Middle frontal gyrus (tissue), 1 donor: ENCODE data around the gene ADCK1.
"Not testable (repeated sequence)": the region's sequence is repeated elsewhere in the genome, so short reads cannot be mapped to it uniquely, and the experiment has no call there.

Source experiments
- DNase-seq: peaks from one replicate; pipeline ENCODE4 v3.0.0-alpha.2; 2015; ENCODE audit warnings: low spot score; ENCODE audit errors: extremely low spot score

The ADCK1 gene

GRCh38 chr14:77799863-77800730, at the start of gene ADCK1:
Gene ADCK1 (plus strand): TSS chr14:77800109. CDS start chr14:77818979, 18,870 bp downstream.
- peak; percentile 80 for DNase-seq

- no peak for DNase-seq
These were observed 47.6 kb upstream of the ADCK1 start for GRCh38 chr14:77752266-77752665.

GRCh38 chr14:77752799-77753516, 47.0 kb upstream of the ADCK1 start:
- no peak for DNase-seq

GRCh38 chr14:77760381-77761204, 39.3 kb upstream of the ADCK1 start, which contains the start of gene SNW1:
Gene SNW1 (minus strand): TSS chr14:77761156. CDS start chr14:77761127, 29 bp downstream.
- DNase-seq = peak; percentile 6

GRCh38 chr14:77761205-77761931, 38.5 kb upstream of the ADCK1 start:
- peak; percentile 95 for DNase-seq

GRCh38 chr14:77763316-77763715, 36.6 kb upstream of the ADCK1 start:
- no peak for DNase-seq

- DNase-seq = no peak
These were observed 35.9 kb upstream of the ADCK1 start for GRCh38 chr14:77763978-77764377.

- not testable (repeated sequence) for DNase-seq
These were observed 31.4 kb upstream of the ADCK1 start for GRCh38 chr14:77768442-77769069.

- DNase-seq = not testable (repeated sequence)
These were observed 25.9 kb upstream of the ADCK1 start for GRCh38 chr14:77773966-77774365.

GRCh38 chr14:77782202-77782601, 17.7 kb upstream of the ADCK1 start:
- DNase-seq = no peak

- no peak for DNase-seq
These were observed 13.8 kb upstream of the ADCK1 start for GRCh38 chr14:77786148-77786547.

- DNase-seq = no peak
These were observed 9.2 kb upstream of the ADCK1 start for GRCh38 chr14:77790566-77791224.

GRCh38 chr14:77791225-77791600, 8.7 kb upstream of the ADCK1 start:
- DNase-seq = no peak

- DNase-seq = not testable (repeated sequence)
These were observed 6.7 kb upstream of the ADCK1 start for GRCh38 chr14:77793255-77793654.

GRCh38 chr14:77794357-77794756, 5.6 kb upstream of the ADCK1 start:
- DNase-seq = no peak

GRCh38 chr14:77799456-77799855, 453 bp upstream of the ADCK1 start:
- not testable (repeated sequence) for DNase-seq

GRCh38 chr14:77800814-77801213, 905 bp downstream of the ADCK1 start:
- DNase-seq = no peak

GRCh38 chr14:77804592-77804991, 4.7 kb downstream of the ADCK1 start:
- DNase-seq = no peak

- no peak for DNase-seq
These were observed 5.8 kb downstream of the ADCK1 start for GRCh38 chr14:77805706-77806105.

- DNase-seq = no peak
These were observed 8.3 kb downstream of the ADCK1 start for GRCh38 chr14:77808250-77808649.
